Measurements from ENCODE around the gene PTPRN2.

PTPRN2 gene

DNA sequence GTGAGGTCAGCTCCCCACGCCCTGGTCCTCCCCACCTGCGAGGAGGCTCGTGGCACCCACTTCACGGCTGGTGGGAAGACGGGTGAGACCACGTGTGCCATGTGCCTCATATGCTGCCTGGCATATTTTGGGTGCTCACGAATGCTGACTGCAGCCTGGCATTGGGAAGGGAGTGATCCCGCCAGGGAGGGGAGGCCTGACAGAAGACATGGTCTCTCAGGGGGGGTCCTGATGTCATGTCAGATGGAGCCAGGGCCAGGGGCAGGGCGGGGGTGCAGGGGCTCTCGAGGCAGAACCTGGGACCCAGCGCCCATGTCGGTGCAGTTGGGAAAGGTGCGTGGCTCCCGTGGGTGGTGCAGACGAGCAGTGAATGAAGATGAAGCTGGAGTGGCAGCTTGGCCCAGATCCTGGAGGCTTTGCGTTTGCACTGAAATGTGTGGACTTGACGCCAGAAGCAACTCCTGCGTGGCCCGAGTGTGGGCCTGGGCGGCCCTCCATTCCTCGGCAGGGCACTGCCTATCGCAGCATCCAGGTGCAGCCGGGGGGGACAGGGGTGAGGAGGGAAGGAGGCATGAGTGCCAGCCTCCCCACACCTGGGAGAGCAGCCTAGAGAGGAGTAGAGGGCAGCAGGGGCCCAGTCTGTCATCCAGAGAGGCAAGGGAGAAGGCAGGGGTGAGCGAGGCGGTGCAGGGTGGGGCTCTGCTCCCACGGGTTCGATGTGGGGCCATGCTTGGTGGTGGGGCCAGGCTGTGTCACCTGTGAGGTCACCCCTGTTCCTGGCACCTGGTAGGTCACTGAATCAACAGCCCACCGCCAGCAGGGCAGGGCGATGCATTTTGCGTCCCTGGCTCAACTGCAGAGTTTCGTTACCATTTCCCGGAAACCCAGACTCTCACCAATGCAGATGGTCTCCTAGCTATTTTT, 865.2 kb downstream of the PTPRN2 start:
- DNase-seq = no peak

DNA sequence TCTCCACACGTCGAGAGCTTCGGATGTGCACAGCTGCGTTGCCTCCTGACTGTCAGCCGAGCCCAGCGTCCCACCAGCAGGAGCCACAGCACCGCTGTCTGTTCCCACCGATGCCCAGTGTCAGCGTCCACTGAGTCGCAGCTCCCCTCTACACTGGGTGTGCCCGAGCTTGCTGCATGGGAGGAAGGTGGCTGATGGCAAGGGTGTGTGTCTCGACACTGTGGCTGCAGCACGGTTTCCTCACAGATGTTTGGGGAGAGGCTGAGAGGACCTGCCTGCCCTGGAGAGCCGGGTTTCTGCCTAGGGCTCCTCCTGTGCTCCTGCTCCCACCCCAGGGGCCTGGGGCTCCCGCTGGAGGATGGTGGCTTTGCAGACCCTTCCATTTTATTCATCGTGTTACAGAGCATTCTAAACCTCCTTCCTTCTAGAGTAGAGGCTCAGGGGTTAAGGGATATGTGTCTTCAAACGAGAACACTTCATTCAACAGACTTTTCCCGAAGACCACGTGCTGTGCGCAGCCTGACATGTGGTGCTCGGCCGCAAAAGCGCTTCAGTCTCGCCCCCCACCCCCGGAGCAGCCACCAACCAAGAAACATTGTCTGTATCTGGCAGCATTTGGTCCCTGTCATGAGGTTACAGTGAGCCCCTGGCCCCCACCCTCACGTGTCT, 866.0 kb downstream of the PTPRN2 start:
- DNase-seq = no peak

DNA sequence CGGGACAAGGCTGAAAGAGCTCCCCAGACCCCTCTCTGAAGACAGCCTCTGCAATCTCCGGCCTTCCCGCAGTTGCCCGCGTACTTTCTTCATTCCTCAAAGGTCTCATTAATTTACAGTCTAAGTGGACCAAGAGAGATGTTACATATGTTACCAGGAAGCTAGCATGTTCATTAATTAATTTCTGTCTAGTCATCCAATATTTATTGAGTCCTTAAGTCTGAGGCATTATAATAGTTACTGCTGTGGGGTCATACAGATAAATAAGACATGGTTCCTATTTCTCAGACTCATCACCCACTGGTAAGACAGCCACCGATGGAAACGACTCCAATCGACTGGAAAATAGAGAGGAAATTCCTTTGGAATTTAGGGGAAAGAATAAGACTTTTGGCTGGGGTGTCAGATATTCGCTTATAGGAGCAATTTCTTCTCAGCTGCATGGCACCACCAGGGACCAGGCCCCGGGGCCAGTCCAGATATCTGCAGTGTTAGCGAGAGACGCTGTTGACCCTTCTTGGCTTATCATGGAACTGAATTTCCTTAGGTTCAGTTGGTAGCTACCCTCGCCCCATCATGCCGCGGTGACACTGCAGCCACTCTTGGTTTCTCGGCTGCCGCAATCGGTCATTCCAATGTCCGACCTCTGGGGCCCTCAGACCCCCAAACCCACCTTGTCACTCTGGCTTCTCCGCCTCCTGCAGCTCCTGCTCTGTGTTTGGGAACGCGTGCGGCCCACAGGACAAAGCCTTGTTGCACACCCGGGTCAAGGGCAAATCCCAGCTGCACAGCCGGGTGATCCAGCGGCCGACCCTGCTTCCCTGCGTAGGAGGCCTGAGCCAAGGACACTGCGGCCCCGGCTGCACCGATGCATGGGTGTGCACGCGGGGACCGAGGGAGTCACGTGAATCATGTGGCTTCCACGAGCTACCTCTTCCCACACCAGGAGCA, 867.6 kb downstream of the PTPRN2 start:
- DNase-seq = no peak

DNA sequence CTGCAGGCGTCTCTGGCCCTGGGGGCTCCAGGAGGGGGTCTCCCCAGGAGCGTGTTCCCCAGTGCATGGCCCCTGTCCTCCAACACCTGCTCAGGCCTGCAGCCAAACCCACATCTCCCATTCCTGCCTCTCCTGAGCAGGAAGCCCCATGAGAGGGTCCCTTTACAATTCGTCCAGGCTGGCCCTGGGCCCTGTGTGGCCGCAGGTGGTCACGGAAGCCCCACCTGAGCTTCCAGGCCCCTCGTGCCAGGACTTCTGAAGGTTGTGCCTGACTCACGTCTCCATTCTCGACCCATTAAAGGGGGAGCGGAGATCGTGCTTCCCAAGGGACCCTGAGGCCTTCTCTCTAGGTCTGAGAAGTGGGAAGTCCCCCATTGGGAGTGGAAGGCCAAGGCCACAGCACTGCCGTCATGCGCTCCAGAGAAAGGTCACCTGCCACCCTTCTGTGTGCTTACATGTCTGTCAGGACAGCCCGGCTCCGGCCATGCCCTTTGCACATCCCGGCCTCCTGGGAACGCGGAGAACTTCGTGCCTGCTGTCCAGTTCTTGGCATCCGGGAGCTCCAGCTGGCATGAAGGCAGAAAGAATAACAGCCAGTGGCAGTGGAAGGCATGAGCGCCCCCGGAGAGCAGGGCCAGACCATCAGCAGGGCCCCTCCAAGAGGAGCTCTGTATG, 868.5 kb downstream of the PTPRN2 start:
- DNase-seq = no peak

DNA sequence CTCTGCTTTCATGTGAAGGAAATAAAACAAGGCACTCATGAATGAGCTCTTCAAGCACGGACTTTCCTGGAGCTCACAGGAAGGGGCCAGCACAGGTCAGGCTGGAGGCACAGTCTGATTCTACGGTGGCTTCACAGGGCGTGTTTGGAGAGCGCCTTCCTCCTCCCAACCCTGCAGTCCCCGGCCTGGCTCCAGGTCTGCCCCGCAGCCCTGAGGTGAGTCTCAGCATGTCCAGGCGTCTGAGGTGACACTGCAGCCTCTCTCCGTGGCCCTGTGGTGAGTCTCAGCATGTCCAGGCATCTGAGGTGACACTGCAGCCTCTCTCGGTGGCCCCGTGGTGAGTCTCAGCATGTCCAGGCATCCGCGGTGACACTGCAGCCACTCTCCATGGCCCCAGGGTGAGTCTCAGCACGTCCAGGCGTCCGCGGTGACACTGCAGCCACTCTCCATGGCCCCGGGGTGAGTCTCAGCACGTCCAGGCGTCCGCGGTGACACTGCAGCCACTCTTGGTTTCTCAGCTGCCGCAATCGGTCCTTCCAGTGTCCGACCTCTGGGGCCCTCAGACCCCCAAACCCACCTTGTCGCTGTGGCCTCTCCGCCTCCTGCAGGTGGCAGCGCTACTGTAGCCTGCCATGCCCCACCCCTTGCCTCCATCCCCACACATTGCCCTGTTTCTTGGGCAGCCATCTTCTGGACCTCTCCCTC, 869.2 kb downstream of the PTPRN2 start:
- DNase-seq = no peak

DNA sequence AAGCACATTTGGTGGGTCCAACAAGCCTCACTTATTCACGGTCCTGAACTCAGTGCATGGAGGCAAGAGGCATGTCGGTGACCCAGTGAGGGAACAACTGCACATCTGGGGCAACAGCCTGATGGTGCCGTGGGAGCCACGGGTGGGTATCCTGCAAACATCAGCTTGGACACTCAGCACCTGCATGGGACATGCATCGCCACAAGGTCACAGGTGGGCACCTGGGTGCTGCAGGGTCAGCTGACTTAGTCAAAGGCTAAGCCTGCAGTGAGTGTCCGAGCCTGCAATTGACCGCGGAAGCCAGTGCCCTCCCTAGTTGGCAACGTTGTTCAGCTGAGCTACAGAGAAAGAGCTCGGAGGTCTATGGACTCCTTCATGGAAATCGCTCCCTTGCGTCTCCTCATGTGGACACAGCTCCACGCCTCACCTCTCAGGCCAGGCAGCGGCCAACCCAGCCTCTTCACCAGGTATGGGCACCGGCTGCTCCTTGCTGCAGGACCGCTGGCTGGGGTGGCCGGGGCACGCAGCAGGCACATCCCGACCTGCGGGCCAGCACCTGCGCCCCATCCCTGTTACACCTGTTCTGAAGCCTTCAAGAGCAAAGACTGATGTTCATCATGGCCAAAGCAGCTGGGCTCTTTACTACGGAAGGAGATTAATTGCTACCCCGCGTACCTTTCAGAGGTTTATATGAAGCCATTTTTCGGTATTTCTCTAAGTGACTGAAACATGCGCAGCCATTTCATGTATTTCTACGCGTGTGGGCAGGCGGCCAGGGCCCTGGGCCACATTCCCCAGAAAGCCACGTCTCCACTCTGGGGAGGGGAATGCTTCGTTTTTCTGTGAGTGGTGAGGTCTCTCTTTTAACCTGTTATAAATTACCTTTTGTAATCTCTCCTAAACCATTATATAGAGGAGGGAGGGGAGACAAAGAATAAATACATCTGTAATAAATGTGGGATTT, 870.1 kb downstream of the PTPRN2 start:
- no peak for DNase-seq

DNA sequence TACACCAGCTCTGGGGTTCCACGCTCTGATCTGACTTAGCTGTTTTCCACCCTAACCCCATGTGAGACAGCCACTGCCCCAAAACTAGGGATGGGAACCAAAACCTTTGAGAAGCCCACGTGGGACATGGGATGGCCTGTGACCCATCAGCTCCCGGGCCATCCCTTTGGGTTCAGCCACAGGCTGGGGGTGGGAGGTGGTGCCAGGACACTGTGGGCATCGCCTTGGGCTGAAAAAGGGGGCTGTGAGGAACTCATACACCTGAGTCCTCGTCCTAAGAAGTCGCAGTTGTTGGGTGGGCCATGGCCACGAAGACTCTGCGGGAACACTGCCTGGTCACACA, 871.7 kb downstream of the PTPRN2 start:
- no peak for DNase-seq

DNA sequence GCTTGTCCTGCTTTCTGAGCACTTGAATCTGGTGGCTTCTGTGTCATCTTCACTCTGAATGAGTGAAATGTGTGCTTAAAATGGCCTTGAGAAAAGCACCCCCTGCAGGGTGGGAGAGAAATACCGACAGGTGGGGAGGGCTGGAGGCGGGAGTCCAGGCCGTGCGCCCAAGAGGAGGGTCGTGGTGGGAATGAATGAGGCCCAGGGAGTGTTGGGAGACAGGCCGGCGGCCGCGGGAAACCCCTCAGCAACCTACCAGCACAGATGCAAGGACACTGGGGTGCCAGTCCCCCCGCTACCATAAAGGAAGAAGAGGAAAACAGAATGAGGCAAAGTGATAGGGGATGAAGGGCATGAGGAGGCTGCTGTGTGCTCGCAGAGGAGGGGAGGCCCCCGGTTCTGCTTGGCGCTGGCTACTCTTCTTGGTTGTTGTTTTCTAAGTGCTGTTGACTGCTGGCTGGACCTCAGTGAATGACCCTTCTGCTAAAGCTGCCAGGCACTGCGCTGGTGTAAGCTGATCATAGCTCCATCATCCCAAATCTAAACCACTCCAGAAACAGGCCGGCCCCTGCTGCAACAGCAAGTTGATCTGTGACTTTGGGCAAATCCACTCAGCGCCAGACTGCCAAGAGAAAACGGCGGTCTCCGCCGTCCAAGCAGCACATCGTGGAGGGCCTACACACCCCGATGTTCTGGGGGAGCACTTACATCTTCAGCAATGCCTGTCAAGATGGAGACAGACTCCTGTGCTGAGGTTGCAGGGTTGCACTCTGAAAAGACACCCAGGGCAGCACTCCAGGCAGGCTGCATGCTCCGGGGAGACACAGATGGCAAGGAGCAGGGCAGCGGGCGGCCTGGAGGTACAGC, 872.3 kb downstream of the PTPRN2 start:
- no peak for DNase-seq

DNA sequence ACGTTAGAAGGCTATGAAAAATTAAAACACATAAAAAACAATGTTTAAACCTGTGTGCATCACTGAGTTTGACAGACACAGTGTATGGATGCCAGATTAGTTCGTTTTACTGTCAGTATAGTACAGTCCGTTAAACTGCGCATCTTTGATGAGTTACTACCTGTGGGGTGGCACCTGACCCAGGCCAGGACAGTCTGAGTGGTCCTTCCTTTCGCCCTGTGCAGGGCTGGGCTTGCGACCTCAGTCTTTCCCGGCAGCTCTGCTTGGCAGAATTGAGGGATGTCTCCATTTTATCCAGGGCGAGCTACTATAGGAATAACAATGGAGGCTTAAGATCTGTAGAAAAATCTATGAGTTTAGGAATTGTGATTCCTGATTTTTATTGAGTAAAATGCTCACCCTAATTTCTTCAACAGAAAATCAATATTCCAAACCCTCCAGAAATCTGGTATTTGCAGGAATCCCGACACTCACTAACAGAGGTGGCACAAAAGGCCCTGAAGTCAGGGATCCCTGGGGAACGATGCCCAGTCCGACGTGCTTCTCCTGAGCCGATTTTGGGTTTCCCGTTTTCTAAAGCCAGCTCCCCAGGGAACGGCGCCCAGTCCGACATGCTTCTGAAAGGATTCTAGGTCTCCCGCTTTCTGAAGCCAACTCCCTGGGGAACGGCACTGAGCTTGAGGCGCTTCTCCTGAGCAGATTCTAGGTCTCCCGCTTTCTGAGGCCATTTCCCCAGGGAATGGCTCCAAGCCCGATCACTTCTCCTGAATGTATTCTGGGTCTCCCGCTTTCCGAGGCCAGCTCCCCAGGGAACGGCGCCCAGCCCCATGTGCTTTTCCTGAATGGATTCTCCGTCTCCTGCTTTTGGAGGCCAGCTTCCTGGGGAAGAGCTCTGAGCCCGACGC, 873.2 kb downstream of the PTPRN2 start:
- DNase-seq = no peak

DNA sequence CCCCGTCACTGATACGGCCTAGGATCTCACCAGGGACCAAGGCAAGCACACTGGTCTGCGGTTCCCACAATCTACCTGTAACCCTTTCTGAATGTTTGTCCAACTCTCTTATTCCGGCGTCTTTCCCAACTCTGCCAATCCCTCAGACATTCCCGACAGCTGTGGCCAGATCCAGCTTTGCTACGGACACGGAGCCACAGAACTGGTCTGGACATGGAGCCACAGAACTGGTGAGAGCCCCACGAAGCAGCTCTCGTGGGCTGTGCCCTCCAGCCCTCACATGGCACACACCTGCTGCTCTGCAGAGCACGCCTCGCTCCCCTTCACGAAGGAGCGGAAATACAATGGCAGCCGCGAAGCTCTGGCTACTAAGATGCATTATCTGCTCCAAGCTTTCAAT, 874.0 kb downstream of the PTPRN2 start:
- DNase-seq = no peak

DNA sequence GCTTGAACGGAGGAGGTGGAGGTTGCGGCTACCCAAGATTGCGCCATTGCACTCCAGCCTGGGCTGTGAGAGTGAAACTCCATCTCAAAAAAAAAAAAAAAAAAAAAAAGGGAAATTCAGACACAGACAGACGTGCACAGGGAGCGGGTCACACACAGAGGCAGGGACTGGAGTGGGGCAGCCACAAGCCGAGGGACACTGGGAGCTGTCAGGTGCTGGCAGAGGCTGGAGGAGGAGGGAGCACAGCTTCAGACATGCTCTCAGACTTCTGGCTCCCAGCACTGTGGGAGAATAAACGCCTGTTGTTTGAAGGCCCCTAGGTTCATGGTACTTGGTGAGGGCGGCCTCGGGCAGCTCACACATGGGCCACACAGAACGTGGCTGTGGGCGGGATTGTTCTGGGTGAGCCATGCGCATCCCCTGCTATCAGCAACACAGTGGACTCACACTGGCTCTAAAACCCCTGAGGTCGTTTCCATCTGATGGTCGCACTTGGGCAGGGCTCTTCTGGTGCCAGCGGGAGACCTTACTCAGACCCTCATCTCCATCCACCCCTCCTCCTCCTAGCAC, 874.9 kb downstream of the PTPRN2 start:
- no peak for DNase-seq

DNA sequence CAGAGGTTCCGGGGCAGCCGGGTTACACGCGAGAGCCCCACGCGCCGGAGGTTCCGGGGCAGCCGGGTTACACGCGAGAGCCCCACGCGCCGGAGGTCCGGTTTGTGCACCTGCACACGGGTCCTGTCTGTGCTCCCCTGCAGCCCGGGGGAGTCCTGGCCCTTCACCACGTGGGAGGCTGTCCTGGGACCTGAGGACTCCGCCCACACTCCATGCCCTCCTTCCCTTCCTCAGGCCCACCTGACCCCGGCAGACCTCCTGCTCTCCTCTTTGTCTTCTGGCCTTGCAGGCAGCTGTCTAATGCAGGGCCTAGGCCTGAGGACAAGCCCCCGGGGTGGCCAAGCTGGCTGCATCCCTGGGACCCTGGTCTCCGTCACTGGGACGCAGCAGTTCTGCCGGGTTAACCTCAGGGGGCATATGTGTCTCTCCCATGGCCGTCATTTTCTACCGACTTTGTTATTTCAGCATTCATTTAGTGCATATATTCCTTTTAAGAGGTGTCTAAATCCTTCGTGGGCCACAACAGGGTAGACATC, 876.2 kb downstream of the PTPRN2 start:
- no peak for DNase-seq

DNA sequence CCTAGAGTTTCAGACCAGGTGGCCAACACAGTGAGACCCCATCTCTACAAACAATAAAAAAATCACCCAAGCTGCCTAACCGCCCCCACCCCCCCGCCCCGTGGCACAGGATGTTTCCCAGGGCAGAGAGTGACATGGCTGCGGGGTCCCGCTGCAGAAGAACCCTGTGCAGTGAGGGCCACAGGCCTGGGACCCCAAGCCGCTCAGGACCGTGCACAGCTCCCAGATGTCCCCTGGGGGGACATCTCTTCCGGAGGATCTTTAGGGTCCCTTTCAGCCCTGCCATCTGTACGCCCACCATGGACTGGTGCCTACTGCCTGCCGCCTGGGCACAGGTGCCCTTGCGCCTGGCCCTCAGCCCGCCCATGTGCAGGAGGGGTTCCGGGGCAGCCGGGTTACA, 877.2 kb downstream of the PTPRN2 start:
- DNase-seq = no peak

DNA sequence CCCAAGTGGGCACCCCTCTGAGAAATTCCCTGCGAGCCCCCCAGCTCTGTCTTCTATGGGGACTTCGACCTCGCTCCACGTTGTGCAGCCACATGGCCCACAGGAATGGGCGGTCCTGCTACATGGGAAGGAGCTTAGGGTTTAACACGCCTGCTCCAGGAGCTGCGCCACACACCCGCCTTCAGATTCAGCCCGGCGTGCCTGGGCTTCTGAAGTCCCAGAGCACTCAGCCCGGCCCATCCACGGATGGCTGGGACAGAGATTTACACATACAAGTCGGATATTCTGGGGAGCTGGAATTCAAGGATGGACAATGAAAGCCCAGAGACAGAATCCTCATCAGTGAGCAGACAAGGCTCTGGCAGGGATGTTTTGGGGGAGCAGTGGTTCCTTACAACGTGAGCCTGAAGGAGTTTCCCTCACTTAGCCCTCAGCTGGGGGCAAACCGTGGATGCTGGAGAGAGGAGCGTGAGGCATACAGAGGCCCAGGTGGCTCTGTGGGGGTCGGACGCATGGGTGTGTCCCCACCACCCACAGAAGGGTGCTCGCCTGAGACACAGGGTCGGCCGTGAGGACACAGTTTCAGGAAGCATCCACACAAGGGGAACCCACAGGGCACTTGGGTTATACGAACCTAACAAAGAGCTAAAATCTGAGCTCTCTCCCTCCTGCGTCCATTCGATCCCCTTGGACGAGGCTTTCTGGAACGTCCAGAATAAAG, 877.9 kb downstream of the PTPRN2 start:
- no peak for DNase-seq

DNA sequence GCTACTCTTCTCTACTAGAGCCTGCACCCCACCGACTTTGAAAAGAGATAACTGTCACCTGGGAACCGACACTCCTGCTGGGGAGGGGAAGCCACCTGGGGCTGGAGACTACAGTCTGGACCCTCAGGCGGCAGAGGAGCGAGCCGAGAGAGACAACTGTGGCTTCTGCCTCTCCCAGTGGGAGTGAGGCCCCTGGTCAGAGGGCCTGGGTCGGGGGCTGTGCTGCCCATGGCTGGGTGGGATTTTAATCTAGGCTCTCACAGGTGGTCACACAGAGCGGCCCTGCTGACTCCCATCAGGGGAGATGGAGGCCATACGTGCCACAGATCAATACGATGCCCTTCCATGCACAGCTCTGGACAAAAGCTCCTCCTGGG, 878.7 kb downstream of the PTPRN2 start:
- no peak for DNase-seq

DNA sequence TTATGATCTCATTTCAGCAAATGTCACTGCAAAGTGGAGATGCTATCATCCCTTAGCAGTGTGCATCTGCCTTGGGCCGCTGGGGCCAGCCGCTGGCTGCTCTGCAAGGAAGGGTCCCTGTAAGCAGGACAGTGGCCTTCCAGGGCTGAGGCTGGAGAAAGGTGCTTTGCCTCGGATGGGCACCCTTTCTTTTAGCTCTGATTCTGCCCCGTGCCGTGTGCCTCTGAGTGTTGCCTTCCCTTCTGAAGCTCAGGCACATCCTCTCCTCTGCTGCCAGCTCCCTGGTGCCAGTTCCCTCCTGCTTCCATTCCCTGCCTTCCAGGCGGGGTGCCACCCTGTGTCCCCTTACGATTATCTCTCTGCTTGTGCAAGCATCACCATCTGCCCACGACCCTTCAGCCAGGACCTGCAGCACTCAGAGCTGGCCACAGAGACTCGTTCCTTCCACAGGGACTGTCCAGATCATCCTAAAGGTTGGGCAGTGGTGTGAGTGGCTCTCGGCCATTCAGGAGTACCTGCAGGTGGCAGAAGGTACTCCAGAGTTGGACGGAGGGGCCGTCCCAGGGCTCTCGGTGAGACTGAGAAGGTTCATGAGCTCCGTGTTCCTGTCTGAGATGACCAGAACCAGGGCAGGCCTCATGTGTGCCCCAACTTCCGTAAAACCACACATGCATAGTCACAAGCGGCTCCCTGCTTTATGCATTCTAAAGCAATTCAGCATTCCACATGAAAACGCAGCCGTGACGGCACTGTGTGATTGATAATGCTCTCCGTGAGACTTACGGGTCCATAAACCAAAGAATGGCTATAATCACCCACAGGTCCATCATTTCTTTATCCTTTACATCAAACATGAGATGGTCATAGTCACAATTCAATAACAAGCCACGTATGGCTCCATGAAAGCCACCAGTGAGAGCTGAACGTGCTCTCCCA, 879.4 kb downstream of the PTPRN2 start:
- no peak for DNase-seq
